GM21825 (cell line): ENCODE data around the gene RPS18.
"Not testable (repeated sequence)": the region's sequence is repeated elsewhere in the genome, so short reads cannot be mapped to it uniquely, and the experiment has no call there.

Experiments
- ATAC-seq: cut with Tn5 transposase; IDR thresholded peaks from one replicate; pipeline ENCODE4 v1.9.1; 2021; ENCODE audit warnings: mild to moderate bottlenecking, moderate library complexity; ENCODE audit not compliant: unreplicated experiment

RPS18 gene

DNA sequence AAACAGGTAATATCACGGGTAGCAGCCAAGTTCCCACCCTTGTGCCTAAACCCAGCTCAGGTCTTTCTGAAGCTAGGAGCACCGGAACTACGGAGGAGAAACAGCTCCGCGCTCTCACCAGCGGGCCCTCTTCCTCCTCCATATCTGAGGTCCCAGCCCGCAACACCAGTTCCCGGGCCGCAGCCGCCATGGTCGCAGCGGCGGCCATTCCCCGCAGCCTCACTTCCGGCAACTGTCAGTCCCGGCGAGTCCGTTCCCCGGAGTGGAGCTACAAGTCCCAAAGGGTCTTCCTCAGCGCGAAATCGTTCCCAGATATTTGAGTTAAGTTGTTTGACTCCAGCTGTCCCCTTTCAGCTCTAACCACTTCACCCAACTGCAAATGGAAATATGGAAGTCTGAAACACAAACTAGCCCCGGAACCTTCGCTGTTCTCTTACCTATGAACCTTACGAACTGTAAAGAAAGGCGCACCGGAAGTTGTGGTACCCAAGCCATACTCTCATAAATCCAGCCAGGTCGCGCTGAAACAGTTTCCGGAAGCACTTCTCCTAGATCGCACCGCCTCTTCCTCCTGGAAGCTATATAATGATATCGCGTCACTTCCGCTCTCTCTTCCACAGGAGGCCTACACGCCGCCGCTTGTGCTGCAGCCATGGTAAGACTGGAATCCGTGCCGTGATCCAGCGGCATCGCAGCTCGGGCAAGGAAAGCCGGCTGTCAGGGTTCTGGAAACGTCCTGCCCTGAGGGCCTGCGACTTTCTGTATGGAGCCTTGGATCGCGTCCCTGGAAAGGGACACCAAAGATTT is at the start of gene RPS18, which contains the start of gene VPS52:
RPS18 (plus strand) TSS at position 608 of the 807 bp plus-strand sequence; CDS start at position 653, 45 bp downstream.
VPS52 (minus strand) TSS at position 409 of the 807 bp plus-strand sequence; CDS start at position 208, 201 bp downstream.
- ATAC-seq: peak; percentile 73

DNA sequence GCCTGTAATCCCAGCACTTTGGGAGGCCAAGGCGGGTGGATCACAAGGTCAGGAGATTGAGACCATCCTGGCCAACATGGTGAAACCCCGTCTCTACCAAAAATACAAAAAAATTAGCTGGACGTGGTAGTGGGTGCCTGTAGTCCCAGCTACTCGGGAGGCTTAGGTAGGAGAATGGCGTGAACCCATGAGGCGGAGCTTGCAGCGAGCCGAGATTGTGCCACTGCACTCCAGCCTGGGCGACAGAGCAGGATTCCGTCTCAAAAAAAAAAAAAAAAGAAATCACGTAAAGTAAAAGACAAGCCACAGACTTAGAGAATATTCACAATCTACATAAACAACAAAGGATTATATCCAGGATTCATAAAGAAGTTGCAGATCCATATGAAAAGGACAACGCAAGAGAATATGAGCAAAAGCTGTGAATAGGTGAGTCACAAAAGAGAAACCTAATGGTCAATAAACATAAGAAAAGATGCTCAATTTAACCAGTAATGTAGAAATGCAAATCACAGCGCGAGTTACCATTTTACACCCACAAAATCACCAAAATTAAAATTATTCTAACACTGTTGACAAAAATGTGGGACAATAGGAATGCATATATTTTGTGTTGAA is 45.3 kb upstream of the RPS18 start:
- ATAC-seq: not testable (repeated sequence)

DNA sequence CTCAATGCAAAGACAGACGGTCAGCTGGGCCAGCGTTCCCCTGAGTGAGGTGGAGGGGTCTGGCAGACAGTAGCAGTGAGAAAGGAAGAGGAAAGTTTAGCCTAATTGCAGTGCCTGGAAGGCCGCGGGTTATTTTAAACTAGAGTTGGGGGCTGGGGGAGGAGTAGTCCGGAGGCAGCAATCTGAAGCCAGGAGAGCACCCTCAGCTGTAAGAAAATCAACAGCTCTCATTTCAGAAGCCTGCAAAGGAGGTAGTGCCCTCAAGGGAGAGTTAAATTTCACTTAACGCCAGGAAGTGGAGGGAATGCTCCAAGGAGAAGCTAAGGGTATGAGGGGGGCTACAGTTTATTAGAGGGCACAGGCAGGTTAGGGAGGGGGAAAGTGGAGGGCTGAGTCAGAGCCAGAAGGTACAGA is 36.6 kb upstream of the RPS18 start:
- no peak for ATAC-seq

DNA sequence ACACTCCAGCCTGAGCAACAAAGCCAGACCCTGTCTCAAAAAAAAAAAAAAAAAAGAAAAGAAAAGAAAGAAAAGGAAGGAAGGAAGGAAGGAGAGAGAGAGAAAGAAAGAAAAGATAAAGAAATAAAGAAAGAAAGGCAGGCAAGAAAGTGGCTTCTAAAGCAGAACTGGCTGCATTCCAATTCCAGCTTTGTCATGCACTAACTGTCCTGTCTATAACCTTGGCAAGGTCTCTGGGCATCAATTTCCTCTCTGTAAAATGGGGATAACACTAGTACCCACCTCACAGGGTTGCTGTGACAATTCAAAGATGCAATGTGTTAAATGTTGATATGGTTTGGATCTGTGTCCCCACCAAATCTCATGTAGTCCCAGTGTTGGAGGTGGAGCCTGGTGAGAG is 35.5 kb upstream of the RPS18 start:
- ATAC-seq: no peak

DNA sequence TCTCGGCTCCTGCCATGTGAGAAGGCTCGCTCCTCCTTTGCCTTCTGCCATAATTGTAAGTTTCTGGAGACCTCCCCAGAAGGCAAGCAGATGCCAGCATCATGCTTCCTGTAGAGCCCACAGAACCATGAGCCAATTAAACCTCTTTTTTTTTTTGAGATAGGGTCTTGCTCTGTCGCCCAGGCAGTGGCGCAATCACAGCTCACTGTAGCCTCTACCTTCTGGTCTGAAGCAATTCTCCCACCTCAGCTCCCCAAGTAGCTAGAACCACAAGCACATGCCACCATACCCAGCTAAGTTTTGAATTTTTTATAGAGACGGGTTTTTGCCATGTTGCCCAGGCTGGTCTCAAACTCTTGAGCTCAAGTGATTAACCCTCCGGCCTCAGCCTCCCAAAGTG is 35.0 kb upstream of the RPS18 start:
- ATAC-seq: no peak

DNA sequence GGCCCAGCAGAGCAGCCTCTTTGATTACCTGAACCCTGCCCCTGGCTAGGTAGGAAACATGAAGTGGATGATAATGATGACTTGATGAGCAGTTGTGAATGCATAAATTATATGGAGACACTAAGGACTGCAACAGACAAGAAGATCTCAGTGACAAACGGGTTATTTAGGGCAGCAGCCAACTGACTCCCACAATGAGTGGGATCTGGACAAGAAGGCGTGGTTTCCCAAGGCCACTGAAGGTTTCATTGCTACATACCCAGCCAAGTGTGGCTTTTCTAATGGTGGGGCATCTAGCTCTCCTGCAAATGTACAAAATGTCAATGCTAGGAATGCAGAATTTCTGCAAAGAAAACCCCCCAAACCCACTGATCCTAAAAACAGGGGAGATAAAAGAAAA is 34.1 kb upstream of the RPS18 start:
- ATAC-seq: no peak

DNA sequence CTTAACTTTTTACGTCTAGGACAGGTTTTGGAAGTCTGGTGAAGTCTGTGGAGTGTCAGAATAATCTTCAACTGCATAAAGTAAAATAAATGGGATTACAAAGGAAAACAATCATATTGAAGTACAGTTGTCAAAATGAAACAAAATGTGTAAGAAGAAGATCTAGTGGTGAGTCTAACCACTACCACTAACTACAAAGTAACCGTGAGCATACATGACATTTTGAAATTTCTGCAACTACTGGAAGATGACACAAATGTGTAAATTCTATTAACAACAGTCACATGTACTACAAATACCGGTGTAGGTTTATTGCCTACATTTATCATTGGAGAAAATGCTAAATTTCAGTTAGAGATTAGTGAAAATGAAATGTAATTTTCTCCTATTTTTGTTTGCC is 29.9 kb upstream of the RPS18 start:
- ATAC-seq: no peak

DNA sequence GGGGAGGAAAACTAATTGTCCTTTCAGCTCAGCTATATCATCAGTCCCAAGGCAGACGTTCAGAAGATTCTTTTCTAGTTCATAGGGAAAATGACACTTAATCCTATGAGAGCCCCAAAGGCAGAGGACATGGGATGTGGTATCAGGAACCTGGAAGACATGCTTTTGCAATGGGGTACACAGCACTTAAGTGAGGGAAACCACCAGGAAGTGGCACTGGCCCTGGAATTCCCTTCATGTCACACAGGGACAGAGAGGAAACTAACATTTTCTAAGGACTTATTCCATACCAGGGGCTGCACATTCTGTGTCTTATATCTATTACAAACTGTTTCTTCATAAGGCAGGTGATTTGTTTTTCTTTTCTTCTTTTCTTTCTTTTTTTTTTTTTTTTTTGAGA is 28.4 kb upstream of the RPS18 start:
- no peak for ATAC-seq

DNA sequence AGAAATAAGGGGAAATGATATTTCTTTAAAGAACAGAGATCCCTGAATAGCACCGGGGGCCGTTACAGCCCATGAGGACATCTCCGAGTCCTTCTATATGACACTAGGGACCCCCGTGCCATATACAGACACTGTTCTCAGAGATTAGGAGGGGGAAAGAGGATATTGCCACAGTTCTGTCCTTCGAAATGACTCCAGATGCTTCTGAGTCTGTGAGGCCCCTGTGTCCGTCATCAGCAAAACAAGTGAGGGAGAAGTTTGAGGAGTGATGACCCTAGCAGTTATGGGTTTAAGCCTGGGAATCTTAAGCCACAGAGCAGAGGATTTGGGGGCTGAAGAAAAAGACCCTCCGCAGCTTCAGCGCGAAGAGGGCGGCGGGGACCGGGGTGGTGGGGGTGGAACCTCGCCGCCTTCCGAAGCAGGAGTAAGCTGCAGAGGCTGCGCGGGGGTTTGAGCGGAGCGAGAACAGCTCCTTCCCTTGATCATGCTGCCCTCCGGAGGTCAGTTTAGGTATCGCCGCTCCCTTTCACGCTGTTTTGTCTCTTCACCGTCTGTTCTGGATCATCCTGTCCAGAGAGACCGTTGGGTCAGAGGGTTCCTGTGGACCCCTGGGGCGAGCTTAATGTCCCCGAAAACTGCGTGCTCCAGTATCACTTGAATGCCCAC is 23.8 kb upstream of the RPS18 start:
- ATAC-seq: peak; percentile 36

DNA sequence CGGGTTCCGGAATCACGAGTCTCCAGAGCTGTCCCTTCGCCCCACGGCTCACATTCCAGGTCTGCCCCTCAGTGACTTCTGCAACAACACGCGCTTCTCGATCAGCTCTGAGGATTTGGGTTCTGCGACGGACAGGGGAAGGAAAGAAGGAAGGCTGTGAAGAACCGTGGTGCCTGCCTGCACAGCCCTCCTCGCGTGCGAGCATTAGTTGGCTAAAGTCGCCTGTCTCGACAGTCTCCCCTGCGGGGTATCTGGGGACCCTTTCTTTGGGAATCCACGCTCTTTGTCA is 23.3 kb upstream of the RPS18 start:
- ATAC-seq: peak; percentile 8

DNA sequence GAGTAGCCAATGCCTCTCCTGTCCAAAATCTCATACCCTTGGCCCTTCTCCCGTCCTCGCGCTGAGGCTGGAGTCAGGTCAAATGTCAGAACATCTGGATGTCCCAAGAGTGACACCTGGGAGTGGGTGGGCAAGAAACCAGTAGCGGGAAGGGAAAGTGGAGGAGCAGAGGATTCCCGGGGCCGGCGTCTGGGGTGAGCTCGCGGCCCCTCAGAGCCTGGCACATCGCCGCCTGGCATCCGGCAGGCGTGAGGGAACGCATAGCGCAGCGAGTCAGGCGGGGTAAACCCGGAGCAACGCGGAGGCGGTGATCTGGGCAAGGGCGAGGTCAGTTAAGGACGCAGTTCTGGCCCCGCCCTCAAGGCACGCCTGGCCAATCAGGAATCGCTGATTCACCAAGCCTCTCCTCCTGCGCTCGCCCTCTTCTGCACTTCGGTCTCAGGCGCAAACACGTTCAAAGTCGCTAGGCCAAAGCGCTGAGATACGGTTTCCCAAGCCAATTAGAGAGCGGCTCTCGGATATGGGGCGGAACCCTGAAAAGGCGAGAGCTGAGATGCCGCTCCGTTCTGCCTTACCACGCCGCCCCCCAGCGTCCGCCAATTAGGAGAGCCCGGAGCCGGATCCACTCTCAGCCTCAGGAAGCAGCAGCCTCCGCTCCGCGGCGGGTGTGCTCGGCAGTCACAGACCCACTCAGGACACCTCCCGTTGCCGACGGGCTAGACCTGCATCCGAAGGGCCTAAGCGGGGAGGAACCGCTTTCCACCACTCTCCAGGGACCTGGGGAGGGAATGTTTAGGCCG is 22.7 kb upstream of the RPS18 start:
- peak; percentile 85 for ATAC-seq

DNA sequence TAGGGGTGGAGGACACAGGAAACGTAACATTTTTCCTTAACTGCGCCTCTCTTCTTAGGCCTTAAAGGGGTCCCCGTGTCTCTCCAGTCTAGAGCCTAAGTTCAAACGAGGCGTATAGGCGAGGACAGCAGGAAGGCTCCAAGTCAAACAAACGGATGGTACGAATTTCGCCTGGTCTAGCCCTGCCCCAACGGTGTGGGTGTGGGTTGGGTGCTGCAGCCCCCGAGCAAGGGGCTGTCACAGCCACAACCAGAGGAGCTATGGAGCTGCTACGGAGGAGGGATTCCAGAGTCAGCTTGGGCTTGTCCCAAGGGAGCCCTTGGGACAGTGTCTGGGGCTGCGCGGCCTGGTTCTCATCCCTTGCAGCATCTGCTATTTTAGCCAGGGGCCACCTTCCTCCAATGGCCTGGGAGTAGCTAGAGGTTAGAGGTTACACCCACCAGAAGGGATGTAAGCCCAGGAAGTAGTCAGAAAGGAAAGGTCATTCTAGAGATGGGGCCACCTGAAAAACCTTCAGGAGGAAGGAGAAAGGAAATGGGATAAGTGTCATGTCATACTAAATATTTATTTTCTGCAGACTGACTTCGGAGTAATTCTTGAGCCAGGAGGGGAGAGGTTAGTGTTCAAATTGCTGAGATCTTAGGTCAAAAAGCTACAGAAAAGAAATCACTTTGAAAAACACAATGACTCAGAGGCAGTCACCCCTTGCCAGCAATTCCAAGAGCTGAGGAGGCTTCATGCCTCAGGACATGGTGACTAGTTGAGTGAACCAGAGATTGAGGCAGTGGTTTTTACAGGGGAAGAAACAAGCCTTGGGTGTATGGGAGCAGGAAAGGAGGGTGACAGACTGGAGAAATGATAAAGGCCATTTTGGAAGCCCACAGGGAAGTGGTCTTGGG is 21.9 kb upstream of the RPS18 start:
- no peak for ATAC-seq

DNA sequence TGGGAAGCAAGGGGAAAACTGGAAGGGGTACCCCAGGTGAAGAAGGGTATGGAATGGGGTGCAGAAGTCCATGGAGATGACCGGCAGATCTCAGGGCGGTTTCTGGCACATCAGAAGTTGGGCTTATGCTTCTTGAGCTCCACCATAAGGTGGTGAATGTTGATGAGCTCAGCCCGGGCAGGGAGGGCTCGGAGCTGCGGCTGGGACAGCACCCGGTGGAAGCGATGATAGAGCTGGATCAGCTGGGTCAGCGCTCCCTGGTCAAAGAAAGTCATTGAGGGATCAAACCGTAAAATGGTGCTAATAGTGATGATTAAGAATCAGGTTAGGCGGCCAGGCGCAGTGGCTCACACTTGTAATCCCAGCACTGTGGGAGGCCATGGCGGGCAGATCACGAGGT is 21.1 kb upstream of the RPS18 start:
- ATAC-seq: no peak

DNA sequence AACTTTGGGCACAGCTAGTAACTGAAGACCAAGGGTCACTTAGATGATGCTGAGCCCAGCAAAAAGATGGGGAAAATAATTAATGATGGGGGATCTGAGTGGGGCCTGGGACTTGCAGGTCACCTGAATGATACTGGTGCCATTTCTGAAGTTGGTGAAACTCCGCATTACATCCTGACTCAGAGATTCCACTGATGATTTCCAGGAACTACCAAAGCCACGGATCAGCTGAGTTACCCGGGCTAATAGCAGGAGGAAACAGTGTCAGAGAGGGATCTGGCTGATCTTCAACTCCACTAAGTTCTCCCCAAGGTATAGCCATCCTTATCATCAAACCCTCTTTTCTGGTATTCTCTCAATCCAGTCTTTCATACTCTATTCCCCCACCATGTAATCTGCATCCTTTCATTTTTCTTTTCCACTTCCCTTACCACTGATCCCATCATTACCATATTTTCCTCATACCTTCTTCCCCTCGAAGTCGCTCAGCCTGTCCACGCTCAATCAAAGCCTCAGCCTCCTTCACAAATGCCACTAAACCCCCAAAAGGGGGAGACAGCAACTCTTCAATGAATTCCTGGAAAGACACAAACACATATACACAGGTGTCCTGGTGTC is 20.4 kb upstream of the RPS18 start:
- ATAC-seq: no peak

DNA sequence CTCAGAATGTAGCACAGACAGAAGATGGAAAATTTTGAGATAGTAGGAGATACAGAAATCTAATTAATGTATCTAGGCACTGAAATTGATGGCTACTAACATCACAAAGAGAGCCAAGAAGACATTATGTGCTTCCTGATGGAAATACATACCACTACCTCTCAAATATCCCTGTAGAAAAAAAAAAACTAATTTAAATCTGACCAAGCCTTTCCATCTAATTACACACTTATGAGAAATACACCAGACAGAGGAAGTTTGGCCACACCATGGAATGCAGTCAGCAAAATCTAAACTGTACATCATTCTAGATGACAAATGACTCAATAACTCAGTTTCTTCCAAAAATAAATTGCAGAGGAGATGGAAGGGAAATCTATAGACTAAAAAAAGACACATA is 19.1 kb upstream of the RPS18 start:
- ATAC-seq: no peak

DNA sequence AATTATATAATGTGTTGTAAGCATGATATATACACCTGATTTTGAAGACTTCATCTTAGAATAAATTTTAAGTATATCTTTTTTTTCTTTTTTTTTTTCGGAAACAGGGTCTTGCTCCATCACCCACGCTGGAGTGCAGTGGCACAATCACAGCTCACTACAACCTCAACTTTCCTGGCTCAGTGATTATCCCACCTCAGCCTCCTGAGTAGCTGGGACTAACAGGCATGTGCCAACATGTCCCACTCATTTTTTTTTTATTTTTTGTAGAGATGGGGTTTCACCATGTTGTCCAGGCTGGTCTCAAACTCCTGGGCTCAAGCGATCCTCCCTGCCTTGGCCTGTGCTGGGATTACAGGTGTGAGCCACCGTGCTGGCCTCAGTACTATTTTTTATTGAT is 17.3 kb upstream of the RPS18 start:
- no peak for ATAC-seq

DNA sequence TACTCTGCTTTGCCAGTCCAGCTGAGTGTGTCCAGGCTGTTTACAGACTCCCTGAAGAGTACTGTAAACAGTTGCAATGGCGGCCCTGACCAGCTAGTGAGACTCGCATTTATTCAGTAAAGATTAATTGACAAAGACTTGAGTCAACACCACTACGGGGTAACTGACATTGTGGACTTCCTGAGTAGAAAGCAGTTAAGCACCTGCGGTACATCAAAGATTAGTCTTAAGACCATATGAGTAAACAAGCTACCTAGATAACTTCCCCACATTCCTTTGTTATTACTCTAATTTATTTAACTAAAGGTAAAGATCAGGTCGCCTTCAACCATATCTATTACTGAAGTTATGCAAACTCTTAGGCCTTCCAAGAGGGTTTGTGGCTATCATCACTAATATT is 12.8 kb upstream of the RPS18 start:
- no peak for ATAC-seq

DNA sequence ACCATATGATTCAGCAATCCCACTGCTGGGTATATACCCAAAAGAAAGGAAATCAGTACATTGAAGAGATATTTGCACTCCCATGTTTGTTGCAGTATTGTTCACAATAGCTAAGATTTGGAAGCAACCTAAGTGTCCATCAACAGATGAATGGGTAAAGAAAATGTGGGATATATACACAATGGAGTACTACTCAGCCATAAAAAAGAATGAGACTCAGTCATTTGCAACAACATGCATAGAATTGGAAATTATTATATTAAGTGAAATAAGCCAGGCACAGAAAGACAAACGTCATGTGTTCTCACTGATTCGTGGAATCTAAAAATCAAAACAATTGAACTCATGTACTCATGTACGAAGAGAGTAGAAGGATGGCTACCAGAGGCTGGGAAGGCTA is 9.4 kb upstream of the RPS18 start:
- not testable (repeated sequence) for ATAC-seq

DNA sequence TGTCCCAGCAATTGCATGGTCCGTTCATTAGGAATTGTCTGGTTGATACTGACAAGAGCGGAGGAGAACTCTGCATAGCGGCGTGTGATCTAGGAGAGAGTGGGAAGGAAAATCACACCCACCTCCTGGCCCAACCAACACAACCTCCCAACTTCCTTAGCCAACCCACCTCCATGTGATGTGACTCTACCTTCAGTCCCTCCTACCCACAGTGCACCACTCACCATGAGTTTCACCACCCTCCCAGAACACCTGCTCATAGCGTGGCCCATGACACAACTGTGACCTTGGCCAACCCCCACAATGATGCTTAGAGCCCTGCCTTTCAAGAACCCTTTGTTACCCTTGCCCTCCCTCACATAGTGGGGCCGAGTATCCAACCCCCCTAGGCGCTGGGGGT is 7.9 kb upstream of the RPS18 start:
- ATAC-seq: no peak

DNA sequence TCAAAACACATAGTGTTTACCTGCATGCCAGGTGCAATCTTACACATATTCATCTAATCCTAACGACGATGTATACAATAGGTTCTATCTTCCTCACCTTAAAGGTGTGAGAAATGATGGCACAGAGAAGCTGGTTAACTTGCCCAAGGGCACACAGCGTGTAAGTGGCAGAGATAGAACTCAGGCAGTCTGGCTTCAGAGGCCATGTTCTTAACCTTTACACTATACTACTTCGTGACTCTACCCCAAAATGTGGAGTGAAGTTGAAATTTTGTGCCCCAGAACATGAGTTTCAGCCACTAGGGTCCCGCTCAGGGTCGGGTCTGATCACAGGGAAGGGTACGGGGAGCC is 783 bp upstream of the RPS18 start:
- no peak for ATAC-seq
